Testis (tissue), 3 donors: ENCODE measurements around the gene MAP3K15. TPM values are rescaled to one million over a fixed set of nuclear protein-coding genes. Genes with fewer than 3 reads are reported as not detected.

Experiments used
- DNase-seq: peaks from one replicate; pipeline ENCODE4 v3.0.0-alpha.2; 2019
- H3K27ac ChIP-seq, 2 donors: fragments of 200-600 bp; sonication (generic); one replicate each; pipeline ENCODE4 v1.5.1; 2019
- H3K27me3 ChIP-seq: fragments of 200-600 bp; sonication (generic); one replicate; pipeline ENCODE4 v1.5.1; 2019
- H3K36me3 ChIP-seq: fragments of 200-600 bp; sonication (generic); one replicate; pipeline ENCODE4 v1.5.1; 2017; ENCODE audit warnings: low read depth; ENCODE audit errors: missing control alignments
- H3K4me1 ChIP-seq: fragments of 200-600 bp; sonication (generic); one replicate; pipeline ENCODE4 v1.5.1; 2019
- H3K4me3 ChIP-seq, 2 donors: fragments of 200-600 bp; sonication (generic); one replicate each; pipeline ENCODE4 v1.5.1; 2017 to 2019
- H3K9me3 ChIP-seq: fragments of 200-600 bp; sonication (generic); one replicate; pipeline ENCODE4 v1.5.1; 2017
- CTCF ChIP-seq, 3 experiments: fragments of 450-650 bp in 2 of 3; fragments of 200-600 bp in 1 of 3; sonication (generic) in 1 of 3; IDR thresholded peaks; one replicate each; pipeline ENCODE4 v1.5.1; 2016 to 2019; ENCODE audit warnings: antibody characterized with exemption in 3 of 3, mild to moderate bottlenecking in 2 of 3, moderate library complexity in 1 of 3
- POLR2A ChIP-seq: fragments of 450-650 bp; IDR thresholded peaks from one replicate; pipeline ENCODE4 v1.6.1; 2017; ENCODE audit warnings: antibody characterized with exemption, mild to moderate bottlenecking, moderate library complexity
- WGBS, 2 donors: methylation state at CpG; one replicate each; pipeline ENCODE4 v1.1.5; 2018; 5-methylcytosine and 5-hydroxymethylcytosine counted together
- intact Hi-C: fragments of 100-400 bp; cut with DNase I; formaldehyde crosslinking; loops from one replicate; pipeline ENCODE4 v1.15.1; 2023; ENCODE audit warnings: low total_unique reads
- polyA plus RNA-seq: library from polyadenylated mRNA; stranded (reverse); fragments of 350-450 nt; fragmentation: Illumina TruSeq; extraction: RNeasy Lipid Tissue Mini Kit (QIAGEN cat#74804); gene quantifications from one replicate; pipeline ENCODE4 v1.2.3, GENCODE V29; 2014; ENCODE audit warnings: low read depth, low replicate concordance; ENCODE audit not compliant: insufficient read depth
- total RNA-seq, 2 donors: library from RNA; depleted of rRNA; stranded (reverse); fragments of >200 nt; gene quantifications; one replicate each; pipeline ENCODE4 v1.2.3, GENCODE V29; 2016

MAP3K15 gene
- total and polyA plus RNA-seq, 3 donors from 2014 or later, result 1.7 to 2.5 (median 2.5) TPM

GRCh38 chrX:19541196-19541595 lies 25.9 kb upstream of the MAP3K15 start:
- Histone ChIP-seq H3K36me3 (no peaks in the 10 kb centered on the region), H3K4me3 (no peak overlapping the region), H3K9me3 (no peaks in the 10 kb centered on the region), H3K4me1 (no peaks in the 10 kb centered on the region), H3K27ac (no peak overlapping the region), H3K27me3 (no peaks in the 10 kb centered on the region)
- no peak for TF ChIP-seq POLR2A
- TF ChIP-seq CTCF (IDR thresholded peaks at IDR 0.05), result no peak
- 90 to 100% methylated on average over 3 of the region's 3 CpGs for WGBS, 2 donors
- DNase-seq, result no peak
- intact Hi-C loops, result no loop called here

- intact Hi-C loops, result no loop called here
These were observed 24.8 kb upstream of the MAP3K15 start for GRCh38 chrX:19540076-19540475.

GRCh38 chrX:19539665-19540064 lies 24.4 kb upstream of the MAP3K15 start:
- Histone ChIP-seq H3K27ac (no peak overlapping the region), H3K27me3 (no peaks in the 10 kb centered on the region), H3K9me3 (no peaks in the 10 kb centered on the region), H3K36me3 (no peaks in the 10 kb centered on the region), H3K4me3 (no peak overlapping the region), H3K4me1 (no peaks in the 10 kb centered on the region)
- TF ChIP-seq CTCF (IDR thresholded peaks at IDR 0.05), result no peak
- no peak for TF ChIP-seq POLR2A
- DNase-seq, result no peak
- 78 to 88% methylated on average over 4 of the region's 4 CpGs for WGBS, 2 donors
- intact Hi-C loops, result no loop called here

More at GRCh38 chrX:19540076-19540475, 24.8 kb upstream of the MAP3K15 start:
- no peaks in the 10 kb centered on the region for H3K27me3 ChIP-seq
- no peaks in the 10 kb centered on the region for H3K4me1 ChIP-seq
- H3K9me3 ChIP-seq, result no peaks in the 10 kb centered on the region
- no peak overlapping the region for H3K27ac ChIP-seq
- DNase-seq, result no peak
- H3K36me3 ChIP-seq, result no peaks in the 10 kb centered on the region
- WGBS, 2 donors, result 60 to 80% methylated on average over 1 of the region's 3 CpGs
- H3K4me3 ChIP-seq, result no peak overlapping the region
- no peak for TF ChIP-seq POLR2A
- TF ChIP-seq CTCF (IDR thresholded peaks at IDR 0.05), result no peak

DNA sequence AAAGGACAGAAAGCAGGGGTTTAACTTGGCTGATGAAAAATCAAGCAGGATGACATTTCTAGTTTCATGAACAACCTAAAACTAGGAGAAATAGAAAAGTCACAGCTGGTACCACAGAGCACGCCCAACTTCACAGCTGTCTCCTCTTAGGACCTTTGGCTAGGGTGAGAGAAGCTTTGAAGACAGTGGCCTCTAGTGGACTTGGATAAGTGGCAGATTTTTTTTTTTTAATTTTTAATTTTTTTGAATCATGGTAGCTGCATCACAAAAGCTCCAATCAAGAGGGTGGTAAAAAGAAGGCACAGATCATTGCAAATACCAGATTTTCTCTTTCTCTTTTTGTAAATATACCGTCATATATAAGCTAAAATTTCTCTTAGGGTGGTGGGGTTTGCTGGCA lies 20.2 kb upstream of the MAP3K15 start:
- DNase-seq, result no peak
- Histone ChIP-seq H3K9me3 (no peaks in the 10 kb centered on the region), H3K36me3 (no peaks in the 10 kb centered on the region), H3K4me1 (no peaks in the 10 kb centered on the region), H3K27ac (no peak overlapping the region), H3K27me3 (no peaks in the 10 kb centered on the region), H3K4me3 (no peak overlapping the region)
- 49 to 60% methylated on average over 2 of the region's 2 CpGs for WGBS, 2 donors
- intact Hi-C loops, result no loop called here
- TF ChIP-seq POLR2A, result no peak
- peak in 2 of 3 experiments; percentile 5 to 24 for TF ChIP-seq CTCF (IDR thresholded peaks at IDR 0.05)

DNA sequence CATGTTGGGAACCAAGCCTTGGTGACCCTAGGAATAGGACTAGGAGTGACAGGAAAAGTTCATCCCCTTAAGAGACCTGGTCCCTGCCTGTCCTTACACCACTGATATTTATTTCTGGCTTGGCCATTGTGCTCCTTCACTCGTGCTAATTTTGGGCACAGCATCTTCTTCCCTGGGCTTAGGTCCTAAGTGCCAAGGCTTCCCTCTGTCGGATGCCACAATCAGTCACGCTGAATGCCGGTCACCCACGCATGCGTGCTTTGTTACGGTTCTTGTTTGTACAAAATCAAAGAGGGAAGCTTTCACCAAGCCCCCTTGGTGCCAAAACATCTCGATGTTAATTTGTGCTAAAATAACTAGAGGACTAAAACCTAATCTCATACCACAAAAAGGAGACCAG lies 17.4 kb upstream of the MAP3K15 start:
- TF ChIP-seq POLR2A, result no peak
- TF ChIP-seq CTCF (IDR thresholded peaks at IDR 0.05), result no peak
- Histone ChIP-seq H3K4me3 (no peak overlapping the region), H3K36me3 (no peaks in the 10 kb centered on the region), H3K27me3 (no peaks in the 10 kb centered on the region), H3K4me1 (no peaks in the 10 kb centered on the region), H3K9me3 (no peaks in the 10 kb centered on the region), H3K27ac (no peak overlapping the region)
- no peak for DNase-seq
- intact Hi-C loops, result no loop called here
- 84 to 90% methylated on average over 2 to 8 of the region's 8 CpGs for WGBS, 2 donors
